GM18505 (cell line): Measurements from ENCODE around the gene MUC13.

ENCODE experiments used
- ATAC-seq: cut with Tn5 transposase; IDR thresholded peaks from one replicate; pipeline ENCODE4 v1.9.1; 2021; ENCODE audit not compliant: unreplicated experiment
- POLR2A ChIP-seq: IDR thresholded peaks from 4 replicates; pipeline ENCODE4 v1.6.1; 2011; ENCODE audit warnings: borderline replicate concordance; ENCODE audit not compliant: insufficient read depth, insufficient read length; ENCODE audit errors: extremely low read depth

Gene MUC13

GRCh38 chr3:124883766-124884473 lies 50.6 kb downstream of the MUC13 start:
- no peak for ATAC-seq
- no peak for TF ChIP-seq POLR2A

- no peak for TF ChIP-seq POLR2A
- no peak for ATAC-seq
Measured at GRCh38 chr3:124882816-124883747, 51.5 kb downstream of the MUC13 start.

- no peak for ATAC-seq
- TF ChIP-seq POLR2A: no peak
Measured at GRCh38 chr3:124881976-124882697, 52.4 kb downstream of the MUC13 start.

DNA sequence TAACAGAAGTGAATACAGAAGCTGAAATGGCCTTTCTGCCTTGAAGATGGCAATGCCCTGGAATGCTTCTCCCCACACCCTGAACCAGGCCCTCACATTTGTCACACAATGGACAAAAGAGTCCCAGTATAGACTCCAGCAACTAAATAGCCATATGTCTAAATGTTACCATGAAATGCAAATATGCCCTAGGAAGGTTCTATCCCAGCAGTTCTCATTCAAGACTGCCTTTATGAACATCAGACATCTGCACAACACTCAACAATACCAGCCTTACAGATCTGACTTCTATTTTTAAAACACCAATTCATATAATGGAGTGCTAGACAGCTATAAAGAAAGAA lies 55.2 kb downstream of the MUC13 start:
- TF ChIP-seq POLR2A: no peak
- no peak for ATAC-seq

DNA sequence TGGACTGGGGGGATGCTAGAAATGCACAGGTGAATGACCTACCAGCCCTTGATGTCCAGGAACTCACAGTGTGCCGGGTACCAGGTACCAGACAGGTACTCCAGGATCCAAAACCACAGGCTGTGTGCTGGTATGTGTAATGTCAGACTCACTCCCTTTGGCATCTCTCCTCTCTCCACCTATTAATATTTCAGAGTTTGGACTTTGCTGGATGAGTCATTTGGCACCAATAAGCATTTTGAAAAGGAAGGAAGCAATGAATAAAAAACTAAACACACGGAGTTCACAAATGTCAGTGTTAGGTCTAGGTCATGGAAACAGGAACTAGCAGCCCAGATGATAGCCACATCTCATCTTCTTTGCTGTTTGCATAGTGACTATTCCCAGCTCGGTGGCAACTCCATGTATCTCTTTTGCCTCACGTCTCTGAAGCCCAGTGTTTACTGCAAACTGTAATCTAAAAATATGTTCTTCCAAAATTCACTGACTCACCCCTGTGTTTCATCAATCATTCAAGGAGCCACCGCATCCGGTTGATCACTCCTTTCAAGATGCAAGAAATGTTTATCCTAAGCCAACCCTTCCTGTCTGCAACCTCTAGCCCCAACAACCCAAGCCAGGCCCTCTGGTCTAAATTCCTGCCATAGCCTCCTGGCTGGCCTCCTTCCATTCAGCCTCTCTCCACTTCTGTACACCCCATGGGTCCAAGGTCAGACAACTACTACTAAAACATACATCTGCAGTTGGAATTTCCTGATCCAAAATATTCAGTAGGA lies 55.8 kb downstream of the MUC13 start:
- ATAC-seq: no peak

DNA sequence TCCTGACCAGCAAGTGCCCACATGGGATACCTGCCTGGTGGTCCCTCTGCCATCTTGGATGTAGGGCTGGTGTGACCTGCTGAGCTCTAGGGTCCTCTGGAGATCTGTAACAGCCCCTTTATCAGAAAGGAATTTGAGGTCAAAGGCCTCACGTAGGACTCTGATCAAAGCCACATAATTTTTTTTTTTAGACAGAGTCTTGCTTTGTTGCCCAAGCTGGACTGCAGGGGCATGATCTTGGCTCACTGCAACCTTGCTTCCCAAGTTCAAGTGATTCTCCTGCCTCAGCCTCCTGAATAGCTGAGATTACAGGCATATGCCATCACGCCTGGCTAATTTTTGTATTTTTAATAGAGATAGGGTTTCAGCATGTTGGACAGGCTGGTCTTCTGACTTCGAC lies 56.9 kb downstream of the MUC13 start:
- ATAC-seq: no peak
- TF ChIP-seq POLR2A: no peak

More for the DNA sequence above, 55.8 kb downstream of the MUC13 start:
- no peak for TF ChIP-seq POLR2A

DNA sequence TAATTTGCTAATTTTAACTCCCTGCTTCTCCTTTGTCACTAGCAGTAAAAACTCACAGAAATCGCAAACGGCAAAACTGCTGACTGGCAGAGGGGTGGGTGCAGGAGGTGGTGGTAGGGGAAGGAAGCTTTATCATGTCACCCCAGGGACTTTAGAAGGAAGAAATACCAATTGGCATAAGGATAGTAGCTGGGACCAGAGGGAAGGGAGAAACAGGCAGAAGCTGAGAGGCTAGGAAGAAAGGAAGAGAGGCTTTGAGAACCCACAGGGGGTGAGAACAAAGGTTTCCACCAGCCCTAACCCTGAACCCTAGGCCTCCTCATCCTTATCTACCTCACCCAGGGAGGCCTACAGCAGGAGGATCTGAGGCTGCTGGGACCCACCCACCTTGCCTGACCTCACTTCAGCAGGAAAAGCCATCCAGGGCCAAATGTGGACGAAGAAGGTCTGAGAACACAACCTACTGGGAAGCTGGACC lies 58.1 kb downstream of the MUC13 start:
- no peak for TF ChIP-seq POLR2A
- ATAC-seq: no peak

- no peak for TF ChIP-seq POLR2A
- no peak for ATAC-seq
Measured at GRCh38 chr3:124873226-124873625, 61.3 kb downstream of the MUC13 start.

- TF ChIP-seq POLR2A: no peak
- no peak for ATAC-seq
Measured at GRCh38 chr3:124867511-124867910, 67.0 kb downstream of the MUC13 start.

DNA sequence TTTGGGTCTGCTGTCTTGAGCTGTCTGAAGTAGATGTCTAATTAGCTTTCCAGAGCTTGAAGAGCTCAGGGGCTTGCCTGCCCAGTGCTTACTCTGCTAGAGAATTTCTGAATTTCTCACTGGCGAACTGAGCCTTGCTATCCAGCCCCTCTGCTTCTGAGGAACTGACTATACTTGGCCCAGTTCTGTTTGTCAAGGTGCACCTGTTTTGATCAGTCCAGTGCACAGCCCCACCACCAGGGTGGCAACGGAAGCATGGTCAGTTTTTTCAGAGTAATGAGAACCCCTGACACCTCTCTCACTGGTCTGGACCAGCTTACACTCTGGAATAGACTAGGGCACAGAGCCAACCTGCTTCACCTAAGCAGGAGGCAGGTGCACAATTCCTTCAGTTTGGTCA lies 72.5 kb downstream of the MUC13 start:
- no peak for ATAC-seq
- no peak for TF ChIP-seq POLR2A

DNA sequence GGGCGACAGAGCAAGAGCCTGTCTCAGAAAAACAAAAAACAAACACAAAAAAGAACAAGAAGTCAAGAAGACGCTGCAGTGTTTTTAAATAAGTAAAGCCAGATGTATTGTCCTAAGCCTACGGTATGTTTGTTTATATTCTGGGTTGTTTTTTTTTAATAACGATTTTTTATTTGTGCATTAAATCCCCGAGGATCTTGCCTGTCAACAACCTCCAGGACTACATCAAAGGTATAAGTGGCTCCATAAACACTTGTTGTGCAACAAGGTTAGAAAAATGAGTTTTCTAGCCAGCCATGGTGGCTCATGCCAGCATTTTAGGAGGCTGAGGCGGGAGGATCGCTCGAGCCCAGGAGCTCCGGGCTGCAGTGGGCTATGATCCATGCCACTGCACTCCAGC lies 73.5 kb downstream of the MUC13 start:
- no peak for TF ChIP-seq POLR2A
- no peak for ATAC-seq

GRCh38 chr3:124860599-124860998 lies 74.0 kb downstream of the MUC13 start:
- no peak for TF ChIP-seq POLR2A
- ATAC-seq: no peak

- no peak for ATAC-seq
- no peak for TF ChIP-seq POLR2A
Measured at GRCh38 chr3:124859025-124859424, 75.5 kb downstream of the MUC13 start.
